ENCODE measurements around the gene ZCCHC14. TPM values are rescaled to one million over a fixed set of nuclear protein-coding genes. Genes with fewer than 3 reads are reported as not detected.

The ZCCHC14 gene
- total RNA-seq, 1 experiment from 2014 or later = not detected

DNA sequence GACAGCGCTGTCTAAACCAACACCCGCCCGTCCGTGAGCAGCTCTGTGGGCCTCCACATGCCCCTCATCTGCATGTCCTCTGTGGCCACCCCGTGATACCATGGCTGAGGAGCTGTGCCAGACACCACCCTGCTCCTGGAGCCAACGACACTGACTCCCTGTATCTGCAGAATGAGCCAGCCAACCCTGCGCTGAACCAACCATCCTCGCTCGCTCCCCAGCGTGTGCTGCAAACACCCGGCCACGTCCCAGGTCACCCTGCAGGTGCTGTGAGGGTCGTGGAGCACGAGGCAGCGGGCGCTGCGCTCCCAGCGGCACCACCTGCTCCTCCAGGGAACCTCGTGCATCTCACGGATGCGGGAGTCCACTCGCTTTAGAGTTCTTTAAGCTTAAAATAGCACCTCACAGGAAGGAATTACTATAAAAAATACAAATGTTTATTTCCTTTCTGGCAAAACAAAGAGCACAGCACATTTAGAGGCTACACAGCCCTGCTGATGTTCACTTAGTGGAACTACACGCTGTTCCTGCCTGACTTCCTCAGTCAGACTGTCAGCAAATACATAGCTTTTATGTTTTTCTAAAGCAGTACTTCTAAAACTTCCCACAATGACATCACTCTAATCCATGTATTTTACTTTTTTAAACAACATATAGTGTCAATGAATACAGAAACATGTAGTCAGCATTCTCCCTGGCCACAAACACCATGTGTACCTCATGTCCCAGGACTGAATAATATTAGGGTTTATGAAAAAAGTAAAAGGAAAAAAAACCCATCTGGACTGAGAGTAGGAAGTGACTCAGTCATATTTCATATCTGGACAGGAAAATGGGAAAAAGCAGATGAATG lies 57.2 kb downstream of the ZCCHC14 start:
- no peaks in the 10 kb centered on the region for H4K20me1 ChIP-seq (ENCODE audit: insufficient read depth, low read depth, low read length)
- H3K27ac ChIP-seq (ENCODE audit: low read length) = no peak overlapping the region
- no peak overlapping the region for H3K9ac ChIP-seq (ENCODE audit: low read length)

DNA sequence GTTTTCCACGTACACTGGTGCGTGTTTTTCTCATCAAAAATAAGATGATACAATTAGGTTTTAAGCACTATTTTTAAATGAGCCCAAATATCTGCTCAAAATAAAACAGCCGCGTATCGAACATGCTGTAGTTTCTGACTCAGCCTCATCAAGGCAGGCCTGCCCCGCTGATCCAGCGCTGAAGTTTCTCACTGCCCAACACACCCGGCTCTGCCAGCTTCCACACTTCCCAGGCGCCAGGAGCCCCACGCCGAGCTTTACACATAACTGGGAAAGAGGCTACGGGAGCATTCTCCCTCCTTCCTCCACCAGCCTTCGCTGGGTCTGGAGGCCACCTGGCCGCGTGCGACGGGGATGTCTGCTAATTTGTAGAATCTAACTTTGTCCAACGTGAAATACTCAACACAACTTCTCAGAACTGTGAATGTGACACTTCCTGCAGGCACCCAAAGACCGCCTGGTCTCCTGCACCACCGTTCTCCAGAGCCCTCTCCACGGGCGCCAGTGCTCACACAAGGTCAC lies 58.6 kb downstream of the ZCCHC14 start:
- Histone ChIP-seq H3K9me2 (replicated peaks; ENCODE audit: insufficient read depth, low read length) (no peaks in the 10 kb centered on the region), H3K27ac (ENCODE audit: low read length) (no peak overlapping the region), H3K4me3 (ENCODE audit: low read length) (no peak overlapping the region), H3K4me2 (ENCODE audit: low read depth, low read length, poor library complexity, severe bottlenecking) (no peak overlapping the region), H3K36me3 (ENCODE audit: insufficient read depth, low read length) (no peaks in the 10 kb centered on the region), H3K4me1 (ENCODE audit: low read length) (no peaks in the 10 kb centered on the region), H3K9ac (ENCODE audit: low read length) (no peak overlapping the region), H3K27me3 (ENCODE audit: low read length) (no peaks in the 10 kb centered on the region), H3K9me3 (ENCODE audit: low read length) (no peaks in the 10 kb centered on the region), H4K20me1 (ENCODE audit: insufficient read depth, low read depth, low read length) (no peaks in the 10 kb centered on the region), H2AFZ (ENCODE audit: low read length) (no peak overlapping the region), H3K79me2 (ENCODE audit: low read length) (no peaks in the 10 kb centered on the region)
- DNase-seq = no peak

More for the DNA sequence above, 57.2 kb downstream of the ZCCHC14 start:
- Histone ChIP-seq H2AFZ (ENCODE audit: low read length) (no peak overlapping the region), H3K9me2 (replicated peaks; ENCODE audit: insufficient read depth, low read length) (no peaks in the 10 kb centered on the region), H3K4me2 (ENCODE audit: low read depth, low read length, poor library complexity, severe bottlenecking) (no peak overlapping the region), H3K9me3 (ENCODE audit: low read length) (no peaks in the 10 kb centered on the region), H3K79me2 (ENCODE audit: low read length) (no peaks in the 10 kb centered on the region), H3K27me3 (ENCODE audit: low read length) (no peaks in the 10 kb centered on the region), H3K4me1 (ENCODE audit: low read length) (no peaks in the 10 kb centered on the region), H3K4me3 (ENCODE audit: low read length) (no peak overlapping the region), H3K36me3 (ENCODE audit: insufficient read depth, low read length) (no peaks in the 10 kb centered on the region)
- DNase-seq = no peak

DNA sequence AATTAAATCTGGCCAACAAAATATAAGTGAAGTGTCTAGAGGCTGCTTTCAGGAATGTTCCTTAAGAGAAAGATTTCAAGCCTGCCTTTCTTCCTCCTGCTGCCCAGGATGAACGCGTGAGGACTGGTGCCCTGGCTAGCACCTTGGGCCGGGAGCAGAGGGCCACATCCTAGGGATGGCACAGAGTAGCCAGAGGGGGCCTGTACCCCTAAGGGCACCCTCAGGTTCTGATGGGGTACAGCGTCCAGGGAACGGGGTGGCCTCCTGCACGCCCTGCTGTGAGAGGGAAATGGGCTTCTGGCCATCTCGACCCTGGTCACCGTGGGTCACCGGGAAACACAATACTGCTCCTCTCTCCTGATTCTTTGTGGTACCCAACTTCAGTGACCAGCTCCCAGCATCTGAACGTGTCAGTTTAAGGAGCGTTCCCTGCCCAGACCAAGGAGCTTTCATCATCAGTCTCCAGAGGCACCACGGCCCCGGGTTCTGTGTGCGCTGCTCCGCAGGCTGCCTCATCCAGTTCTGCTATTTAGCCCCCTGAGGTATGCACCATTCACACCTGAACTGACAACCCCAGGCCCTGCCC lies 60.4 kb downstream of the ZCCHC14 start:
- no peak overlapping the region for H3K9ac ChIP-seq (ENCODE audit: low read length)
- H3K4me1 ChIP-seq (ENCODE audit: low read length) = no peaks in the 10 kb centered on the region
- H3K4me2 ChIP-seq (ENCODE audit: low read depth, low read length, poor library complexity, severe bottlenecking) = no peak overlapping the region

DNA sequence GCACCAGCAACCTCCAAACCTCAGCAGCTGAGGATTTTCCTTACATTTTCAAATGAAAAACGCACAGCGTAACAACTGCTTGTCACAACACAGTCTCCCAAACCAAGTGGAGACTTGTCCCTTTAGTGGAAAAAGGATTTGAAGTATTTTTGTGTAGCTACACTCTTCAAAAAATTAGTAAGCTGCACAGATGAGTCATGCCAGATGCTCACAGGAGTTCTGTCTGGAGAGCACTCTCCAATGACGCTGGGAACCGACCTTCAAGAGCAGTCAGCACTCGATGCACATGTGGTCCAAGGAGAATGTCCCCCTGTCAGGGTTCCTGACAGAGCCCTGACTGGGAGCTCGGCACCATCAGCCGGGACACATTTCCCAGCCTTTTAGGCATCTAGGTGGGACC lies 60.9 kb downstream of the ZCCHC14 start:
- Histone ChIP-seq H3K4me3 (ENCODE audit: low read length) (no peak overlapping the region), H3K9me2 (replicated peaks; ENCODE audit: insufficient read depth, low read length) (no peaks in the 10 kb centered on the region), H3K9me3 (ENCODE audit: low read length) (no peaks in the 10 kb centered on the region), H3K79me2 (ENCODE audit: low read length) (no peaks in the 10 kb centered on the region), H4K20me1 (ENCODE audit: insufficient read depth, low read depth, low read length) (no peaks in the 10 kb centered on the region), H3K4me1 (ENCODE audit: low read length) (no peaks in the 10 kb centered on the region), H3K36me3 (ENCODE audit: insufficient read depth, low read length) (no peaks in the 10 kb centered on the region), H2AFZ (ENCODE audit: low read length) (no peak overlapping the region), H3K9ac (ENCODE audit: low read length) (no peak overlapping the region), H3K27ac (ENCODE audit: low read length) (no peak overlapping the region), H3K4me2 (ENCODE audit: low read depth, low read length, poor library complexity, severe bottlenecking) (no peak overlapping the region), H3K27me3 (ENCODE audit: low read length) (no peaks in the 10 kb centered on the region)
- DNase-seq = no peak

More for the DNA sequence above, 60.4 kb downstream of the ZCCHC14 start:
- no peaks in the 10 kb centered on the region for H3K9me3 ChIP-seq (ENCODE audit: low read length)
- no peaks in the 10 kb centered on the region for H3K79me2 ChIP-seq (ENCODE audit: low read length)
- no peaks in the 10 kb centered on the region for H3K9me2 ChIP-seq (replicated peaks; ENCODE audit: insufficient read depth, low read length)
- H3K27me3 ChIP-seq (ENCODE audit: low read length) = no peaks in the 10 kb centered on the region
- no peak overlapping the region for H3K27ac ChIP-seq (ENCODE audit: low read length)
- no peak for DNase-seq
- no peaks in the 10 kb centered on the region for H4K20me1 ChIP-seq (ENCODE audit: insufficient read depth, low read depth, low read length)
- H3K36me3 ChIP-seq (ENCODE audit: insufficient read depth, low read length) = no peaks in the 10 kb centered on the region
- H2AFZ ChIP-seq (ENCODE audit: low read length) = no peak overlapping the region
- H3K4me3 ChIP-seq (ENCODE audit: low read length) = no peak overlapping the region

DNA sequence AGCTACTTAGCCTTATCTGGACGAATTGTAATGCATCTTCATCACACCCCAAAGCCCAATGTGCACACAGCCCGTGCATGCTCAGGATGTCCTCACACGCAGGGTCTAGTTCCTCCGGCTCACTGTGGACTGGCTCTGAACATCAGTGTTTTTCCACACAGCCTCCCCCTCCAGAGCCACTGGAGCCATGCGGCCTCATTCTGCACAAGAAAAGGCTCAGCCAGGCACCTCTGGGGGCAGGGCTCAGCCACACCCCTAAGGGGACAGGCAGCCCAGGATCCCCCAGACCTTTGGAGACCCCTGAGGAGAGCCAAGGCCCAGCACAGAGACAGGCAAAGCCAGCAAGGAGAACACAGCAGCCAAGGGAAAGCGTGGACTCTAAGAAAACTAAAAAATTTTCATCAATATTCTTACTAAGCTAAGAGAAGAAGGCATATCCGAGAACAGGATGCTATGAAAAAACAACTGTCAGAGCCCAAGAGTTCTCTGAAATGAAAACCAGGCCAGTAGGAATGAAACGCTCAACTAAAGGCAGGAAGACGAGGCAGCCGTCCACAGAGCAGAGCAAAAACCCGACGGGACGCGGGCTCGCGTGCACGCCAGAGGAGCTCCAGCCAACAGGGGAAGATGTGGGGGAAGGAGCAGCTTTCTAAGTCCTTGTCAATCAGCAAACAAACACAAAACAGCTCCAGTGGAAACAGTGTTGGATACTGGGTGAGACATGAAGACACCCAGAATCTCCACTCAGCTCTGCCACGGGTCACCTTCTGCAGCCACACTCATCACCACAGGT lies 66.2 kb downstream of the ZCCHC14 start:
- no peak overlapping the region for H2AFZ ChIP-seq (ENCODE audit: low read length)
- no peaks in the 10 kb centered on the region for H4K20me1 ChIP-seq (ENCODE audit: insufficient read depth, low read depth, low read length)
- no peak overlapping the region for H3K27ac ChIP-seq (ENCODE audit: low read length)
- no peaks in the 10 kb centered on the region for H3K27me3 ChIP-seq (ENCODE audit: low read length)
- no peak overlapping the region for H3K9ac ChIP-seq (ENCODE audit: low read length)
- H3K4me2 ChIP-seq (ENCODE audit: low read depth, low read length, poor library complexity, severe bottlenecking) = no peak overlapping the region
- no peak overlapping the region for H3K4me3 ChIP-seq (ENCODE audit: low read length)
- H3K79me2 ChIP-seq (ENCODE audit: low read length) = no peaks in the 10 kb centered on the region
- H3K36me3 ChIP-seq (ENCODE audit: insufficient read depth, low read length) = no peaks in the 10 kb centered on the region
- DNase-seq = no peak
- H3K9me2 ChIP-seq (replicated peaks; ENCODE audit: insufficient read depth, low read length) = no peaks in the 10 kb centered on the region
- no peaks in the 10 kb centered on the region for H3K9me3 ChIP-seq (ENCODE audit: low read length)
- no peaks in the 10 kb centered on the region for H3K4me1 ChIP-seq (ENCODE audit: low read length)

DNA sequence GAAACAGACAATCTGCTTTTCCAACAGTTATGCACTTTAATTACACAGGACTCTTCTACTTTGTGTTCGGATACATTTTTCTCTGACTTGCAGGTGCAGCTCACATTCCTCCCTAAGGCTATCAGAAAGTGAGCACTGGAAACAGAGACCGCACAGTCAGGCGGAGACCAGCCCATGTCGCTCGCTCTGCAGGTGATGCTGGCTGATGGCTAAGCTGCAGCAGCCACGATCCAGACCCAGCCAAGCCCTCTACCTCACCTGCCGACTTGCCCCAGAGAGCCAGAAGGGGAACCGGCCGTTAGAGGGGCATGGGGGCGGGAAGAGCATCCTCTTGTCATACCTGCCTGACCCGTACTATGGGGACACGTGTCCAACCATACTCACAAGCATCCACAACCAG lies 66.9 kb downstream of the ZCCHC14 start:
- Histone ChIP-seq H3K4me2 (ENCODE audit: low read depth, low read length, poor library complexity, severe bottlenecking) (no peak overlapping the region), H3K4me3 (ENCODE audit: low read length) (no peak overlapping the region), H3K9me3 (ENCODE audit: low read length) (no peaks in the 10 kb centered on the region), H3K9ac (ENCODE audit: low read length) (no peak overlapping the region), H4K20me1 (ENCODE audit: insufficient read depth, low read depth, low read length) (no peaks in the 10 kb centered on the region), H3K36me3 (ENCODE audit: insufficient read depth, low read length) (no peaks in the 10 kb centered on the region), H3K27me3 (ENCODE audit: low read length) (no peaks in the 10 kb centered on the region), H2AFZ (ENCODE audit: low read length) (no peak overlapping the region), H3K79me2 (ENCODE audit: low read length) (no peaks in the 10 kb centered on the region), H3K27ac (ENCODE audit: low read length) (no peak overlapping the region), H3K9me2 (replicated peaks; ENCODE audit: insufficient read depth, low read length) (no peaks in the 10 kb centered on the region), H3K4me1 (ENCODE audit: low read length) (no peaks in the 10 kb centered on the region)
- no peak for DNase-seq

DNA sequence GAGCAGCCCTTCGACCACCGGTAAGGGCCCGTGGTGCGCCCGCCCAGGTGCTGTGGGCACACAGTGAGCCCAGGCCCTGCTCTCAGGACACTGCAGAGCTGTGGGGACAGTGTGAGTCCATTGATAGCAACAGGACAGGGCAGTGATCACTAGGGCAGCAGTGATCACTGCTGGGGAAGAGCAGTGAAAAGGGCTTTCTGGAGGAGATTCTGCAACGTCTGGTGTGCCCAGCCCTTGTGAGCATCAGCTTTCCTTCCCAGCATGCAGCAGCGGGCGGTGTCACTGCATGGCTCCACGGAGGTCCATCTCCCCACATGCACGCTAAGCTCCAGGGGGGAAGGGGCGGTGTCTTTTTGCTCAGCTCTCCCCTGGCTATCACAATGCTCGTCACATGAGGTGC lies 68.6 kb downstream of the ZCCHC14 start:
- H3K79me2 ChIP-seq (ENCODE audit: low read length) = no peaks in the 10 kb centered on the region
- no peaks in the 10 kb centered on the region for H3K9me2 ChIP-seq (replicated peaks; ENCODE audit: insufficient read depth, low read length)
- H3K9ac ChIP-seq (ENCODE audit: low read length) = no peak overlapping the region
- no peaks in the 10 kb centered on the region for H3K36me3 ChIP-seq (ENCODE audit: insufficient read depth, low read length)
- no peaks in the 10 kb centered on the region for H3K9me3 ChIP-seq (ENCODE audit: low read length)
- no peaks in the 10 kb centered on the region for H3K4me1 ChIP-seq (ENCODE audit: low read length)
- H3K4me2 ChIP-seq (ENCODE audit: low read depth, low read length, poor library complexity, severe bottlenecking) = no peak overlapping the region
- H3K27ac ChIP-seq (ENCODE audit: low read length) = no peak overlapping the region
- DNase-seq = no peak
- no peak overlapping the region for H2AFZ ChIP-seq (ENCODE audit: low read length)
- H4K20me1 ChIP-seq (ENCODE audit: insufficient read depth, low read depth, low read length) = no peaks in the 10 kb centered on the region
- H3K27me3 ChIP-seq (ENCODE audit: low read length) = no peaks in the 10 kb centered on the region
- no peak overlapping the region for H3K4me3 ChIP-seq (ENCODE audit: low read length)

DNA sequence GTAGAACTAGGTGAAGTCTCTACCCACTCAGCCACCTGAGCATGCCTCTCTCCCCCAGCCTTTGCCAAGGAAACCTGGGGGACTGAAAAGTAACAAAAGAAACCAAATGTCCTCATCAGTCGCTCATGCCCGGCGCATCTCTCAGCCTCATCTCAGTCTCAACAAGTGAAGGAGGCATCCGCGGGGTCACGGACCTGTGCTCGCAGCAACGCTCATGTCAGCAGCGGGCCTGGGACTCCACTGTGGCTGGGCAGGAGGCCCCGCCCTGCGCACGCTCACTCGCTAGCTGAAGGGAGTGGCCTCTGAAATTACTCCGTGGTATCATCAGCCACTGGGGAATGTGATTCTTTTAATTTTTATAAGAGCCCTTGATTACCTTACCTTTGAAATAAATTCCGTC lies 69.4 kb downstream of the ZCCHC14 start:
- no peak overlapping the region for H3K27ac ChIP-seq (ENCODE audit: low read length)
- H3K4me1 ChIP-seq (ENCODE audit: low read length) = no peaks in the 10 kb centered on the region
- no peak for DNase-seq
- H2AFZ ChIP-seq (ENCODE audit: low read length) = no peak overlapping the region
- no peaks in the 10 kb centered on the region for H3K36me3 ChIP-seq (ENCODE audit: insufficient read depth, low read length)
- no peaks in the 10 kb centered on the region for H4K20me1 ChIP-seq (ENCODE audit: insufficient read depth, low read depth, low read length)
- H3K4me2 ChIP-seq (ENCODE audit: low read depth, low read length, poor library complexity, severe bottlenecking) = no peak overlapping the region
- H3K79me2 ChIP-seq (ENCODE audit: low read length) = no peaks in the 10 kb centered on the region
- no peaks in the 10 kb centered on the region for H3K9me3 ChIP-seq (ENCODE audit: low read length)
- H3K9ac ChIP-seq (ENCODE audit: low read length) = no peak overlapping the region
- H3K27me3 ChIP-seq (ENCODE audit: low read length) = no peaks in the 10 kb centered on the region
- H3K9me2 ChIP-seq (replicated peaks; ENCODE audit: insufficient read depth, low read length) = no peaks in the 10 kb centered on the region
- no peak overlapping the region for H3K4me3 ChIP-seq (ENCODE audit: low read length)

All from Karpas-422 (cell line).